22Rv1 (cell line): ENCODE data around the gene TNFRSF1B.

ENCODE experiments used
- H3K27ac ChIP-seq: fragments of 450-650 bp; 2 replicates; pipeline ENCODE4 v1.5.1; 2017
- CTCF ChIP-seq: fragments of 450-650 bp; IDR thresholded peaks from 2 replicates; pipeline ENCODE4 v1.5.1; 2017; ENCODE audit warnings: mild to moderate bottlenecking
- ZFX ChIP-seq: fragments of 450-650 bp; IDR thresholded peaks from 2 replicates; pipeline ENCODE4 v1.6.1; 2017; ENCODE audit warnings: antibody characterized with exemption, borderline replicate concordance

TNFRSF1B gene

GRCh38 chr1:12232221-12232620 lies 65.4 kb downstream of the TNFRSF1B start:
- TF ChIP-seq ZFX (no peak), CTCF (no peak)
- peak overlapping the region; percentile 96 for H3K27ac ChIP-seq

- no peak for TF ChIP-seq ZFX
- TF ChIP-seq CTCF, result peak; percentile 28; the same call in 1 of the 2 replicates
- no peak overlapping the region for H3K27ac ChIP-seq
Measured at GRCh38 chr1:12244078-12244477, 77.3 kb downstream of the TNFRSF1B start.

GRCh38 chr1:12244585-12244984 lies 77.8 kb downstream of the TNFRSF1B start:
- TF ChIP-seq CTCF, result no peak
- no peak for TF ChIP-seq ZFX
- H3K27ac ChIP-seq, result no peak overlapping the region

GRCh38 chr1:12245116-12245515 lies 78.3 kb downstream of the TNFRSF1B start:
- no peak for TF ChIP-seq ZFX
- no peak for TF ChIP-seq CTCF
- H3K27ac ChIP-seq, result no peak overlapping the region

- no peak overlapping the region for H3K27ac ChIP-seq
- TF ChIP-seq ZFX (no peak), CTCF (no peak)
Measured at GRCh38 chr1:12245733-12246132, 78.9 kb downstream of the TNFRSF1B start.

- no peak overlapping the region for H3K27ac ChIP-seq
- TF ChIP-seq CTCF, result no peak
Measured at GRCh38 chr1:12246584-12246983, 79.8 kb downstream of the TNFRSF1B start.

GRCh38 chr1:12249181-12249580 lies 82.4 kb downstream of the TNFRSF1B start:
- no peak overlapping the region for H3K27ac ChIP-seq

More at GRCh38 chr1:12249181-12249580, 82.4 kb downstream of the TNFRSF1B start:
- TF ChIP-seq ZFX, result no peak
- TF ChIP-seq CTCF, result no peak
